Activated T-helper 9 cell treated with anti-CD3 and anti-CD28 coated beads, Interleukin-2, amount 50 U/mL, for 16 hours (primary cell): ENCODE measurements around the gene STXBP5.

ENCODE experiments used
- DNase-seq: peaks from one replicate; pipeline ENCODE4 v3.0.0-alpha.2; 2020; ENCODE audit warnings: low read depth

The STXBP5 gene

GRCh38 chr6:147178355-147178754, 25.9 kb upstream of the STXBP5 start:
- no peak for DNase-seq

- DNase-seq: no peak
Observed at GRCh38 chr6:147179809-147180208, 24.4 kb upstream of the STXBP5 start.

- DNase-seq: no peak
Observed at GRCh38 chr6:147180926-147181325, 23.3 kb upstream of the STXBP5 start.

- DNase-seq: no peak
Observed at GRCh38 chr6:147184379-147184778, 19.8 kb upstream of the STXBP5 start.

GRCh38 chr6:147185216-147185615, 19.0 kb upstream of the STXBP5 start:
- DNase-seq: no peak

- DNase-seq: no peak
Observed at GRCh38 chr6:147190556-147190955, 13.7 kb upstream of the STXBP5 start.

- no peak for DNase-seq
Observed at GRCh38 chr6:147192278-147192911, 11.8 kb upstream of the STXBP5 start.

GRCh38 chr6:147194652-147195411, 9.4 kb upstream of the STXBP5 start:
- no peak for DNase-seq

- DNase-seq: no peak
Observed at GRCh38 chr6:147195510-147195909, 8.7 kb upstream of the STXBP5 start.

- DNase-seq: no peak
Observed at GRCh38 chr6:147195987-147196386, 8.2 kb upstream of the STXBP5 start.

- DNase-seq: no peak
Observed at GRCh38 chr6:147200711-147201110, 3.5 kb upstream of the STXBP5 start.

GRCh38 chr6:147201885-147202515, 2.2 kb upstream of the STXBP5 start:
- DNase-seq: no peak

- DNase-seq: peak; percentile 65
Observed at GRCh38 chr6:147202516-147203310, 1.5 kb upstream of the STXBP5 start.

- DNase-seq: peak; percentile 64
Observed at GRCh38 chr6:147203311-147204059, 732 bp upstream of the STXBP5 start.

- DNase-seq: no peak
Observed at GRCh38 chr6:147204843-147205311, 660 bp downstream of the STXBP5 start.

GRCh38 chr6:147205690-147206600, 1.7 kb downstream of the STXBP5 start:
- DNase-seq: no peak

- no peak for DNase-seq
Observed at GRCh38 chr6:147207351-147207750, 3.1 kb downstream of the STXBP5 start.

- DNase-seq: no peak
Observed at GRCh38 chr6:147207837-147208754, 3.9 kb downstream of the STXBP5 start.

GRCh38 chr6:147209762-147210449, 5.7 kb downstream of the STXBP5 start:
- no peak for DNase-seq
